B cell (primary cell): ENCODE results near the gene CDX1. TPM values are rescaled to one million over a fixed set of nuclear protein-coding genes. Genes with fewer than 3 reads are reported as not detected.

Experiments
- ATAC-seq: fragments of 200-7000 bp; cut with Tn5 transposase; one replicate; pipeline ENCODE4 v1.10.0; 2021; ENCODE audit warnings: low read depth, mild to moderate bottlenecking, moderate number of reproducible peaks, moderate library complexity
- CTCF ChIA-PET: fragments of 350-600 bp; sonication (Branson Sonifier 250); formaldehyde crosslinking; loops from one replicate; lab custom pipeline; 2021; ENCODE audit warnings: antibody characterized with exemption, inconsistent platforms; lab: Charles Lee
- POLR2A ChIA-PET: fragments of 350-600 bp; sonication (Branson Sonifier 250); formaldehyde crosslinking; loops from one replicate; lab custom pipeline; 2021; ENCODE audit warnings: antibody characterized with exemption; lab: Charles Lee
- DNase-seq: peaks from one replicate; pipeline ENCODE4 v3.0.0; 2013
- H2AFZ ChIP-seq: 2 replicates; pipeline ENCODE4 v1.6.1; 2012; ENCODE audit warnings: mild to moderate bottlenecking, low read depth, low read length; ENCODE audit not compliant: insufficient read depth, poor library complexity, severe bottlenecking
- H3K27ac ChIP-seq, 2 donors: 1 replicate in 1 of 2; 2 replicates in 1 of 2; pipeline ENCODE4 v1.5.1; 2012 to 2013; ENCODE audit warnings: low read length in 2 of 2, mild to moderate bottlenecking in 2 of 2, moderate library complexity in 1 of 2
- H3K27me3 ChIP-seq, 4 experiments: fragments of 200-600 bp in 1 of 4; sonication (generic) in 1 of 4; replicated peaks in 1 of 4; 1 replicate in 2 of 4; 2 replicates in 2 of 4; pipeline versions ENCODE4 v1.6.1 to v1.7.0; 2013 to 2016; ENCODE audit warnings: low read length in 3 of 4, mild to moderate bottlenecking in 2 of 4, mixed read lengths in 1 of 4, moderate library complexity in 1 of 4; ENCODE audit not compliant: insufficient read depth in 4 of 4, control insufficient read depth in 3 of 4; ENCODE audit errors: control extremely low read depth in 1 of 4
- H3K36me3 ChIP-seq, 2 experiments: replicated peaks in 1 of 2; 1 replicate in 1 of 2; 2 replicates in 1 of 2; pipeline versions ENCODE4 v1.6.1 to v1.7.1; 2013; ENCODE audit warnings: low read length in 1 of 2; ENCODE audit not compliant: insufficient read depth in 2 of 2, control insufficient read depth in 1 of 2; ENCODE audit errors: control extremely low read depth in 1 of 2, extremely low read depth in 1 of 2
- H3K4me1 ChIP-seq, 2 donors: fragments of 200-600 bp in 1 of 2; sonication (generic) in 1 of 2; 1 replicate in 1 of 2; 2 replicates in 1 of 2; pipeline versions ENCODE4 v1.5.1 to v1.6.1; 2013 to 2017; ENCODE audit warnings: low read length in 2 of 2; ENCODE audit not compliant: control insufficient read depth in 2 of 2, insufficient read depth in 2 of 2
- H3K4me2 ChIP-seq: replicated peaks from 2 replicates; pipeline ENCODE3; 2012; ENCODE audit warnings: mild to moderate bottlenecking, low read depth, low read length; ENCODE audit not compliant: poor library complexity, severe bottlenecking
- H3K4me3 ChIP-seq, 5 experiments: fragments of 200-600 bp in 1 of 5; sonication (generic) in 1 of 5; 1 replicate in 3 of 5; 2 replicates in 2 of 5; pipeline versions ENCODE4 v1.5.1 to v1.7.0; 2011 to 2016; ENCODE audit warnings: low read length in 4 of 5, mild to moderate bottlenecking in 4 of 5, low read depth in 2 of 5, control low read depth in 1 of 5, moderate library complexity in 1 of 5; ENCODE audit not compliant: insufficient read depth in 1 of 5; ENCODE audit errors: control extremely low read depth in 1 of 5, extremely low read depth in 1 of 5
- H3K79me2 ChIP-seq: fragments of 200-600 bp; sonication (generic); one replicate; pipeline ENCODE4 v1.6.0; 2016; ENCODE audit warnings: low read length; ENCODE audit not compliant: control insufficient read depth, insufficient read depth
- H3K9ac ChIP-seq: fragments of 200-600 bp; sonication (generic); 2 replicates; pipeline ENCODE4 v1.6.1; 2017; ENCODE audit warnings: mild to moderate bottlenecking, low read length, moderate library complexity
- H3K9me3 ChIP-seq, 3 donors: one replicate each; pipeline versions ENCODE4 v1.6.1 to v1.7.1; 2013; ENCODE audit warnings: low read length in 2 of 3; ENCODE audit not compliant: control insufficient read depth in 2 of 3, insufficient read depth in 1 of 3; ENCODE audit errors: control extremely low read depth in 1 of 3
- H4K20me1 ChIP-seq: 2 replicates; pipeline ENCODE4 v1.6.0; 2012; ENCODE audit warnings: mild to moderate bottlenecking, low read length; ENCODE audit not compliant: insufficient read depth, control insufficient read depth, poor library complexity, severe bottlenecking
- H3K27ac Mint-ChIP-seq: one replicate; pipeline ENCODE4 v1.8.0; 2021; ENCODE audit warnings: mixed read lengths
- H3K27me3 Mint-ChIP-seq: one replicate; pipeline ENCODE4 v1.8.0; 2021; ENCODE audit warnings: mixed read lengths
- H3K4me1 Mint-ChIP-seq: one replicate; pipeline ENCODE4 v1.8.0; 2021; ENCODE audit warnings: mixed read lengths
- H3K4me3 Mint-ChIP-seq: one replicate; pipeline ENCODE4 v1.8.0; 2021; ENCODE audit warnings: mixed read lengths
- H3K9me3 Mint-ChIP-seq: one replicate; pipeline ENCODE4 v1.8.0; 2022; ENCODE audit warnings: mixed read lengths; ENCODE audit not compliant: insufficient read depth
- CTCF ChIP-seq: fragments of 200-600 bp; IDR thresholded peaks from one replicate; pipeline ENCODE4 v1.8.0; 2022; ENCODE audit warnings: antibody characterized with exemption, mild to moderate bottlenecking
- EZH2 ChIP-seq: IDR thresholded peaks from 2 replicates; pipeline ENCODE4 v1.6.1; 2012; ENCODE audit warnings: borderline replicate concordance, low read depth, mild to moderate bottlenecking, moderate library complexity, low read length; ENCODE audit not compliant: insufficient read depth, poor library complexity, severe bottlenecking
- WGBS: methylation state at CpG from one replicate; pipeline ENCODE4 v1.1.5; 2013; ENCODE audit warnings: missing lambda C conversion rate; ENCODE audit not compliant: insufficient coverage; 5-methylcytosine and 5-hydroxymethylcytosine counted together
- intact Hi-C: fragments of 100-400 bp; cut with micrococcal nuclease; formaldehyde crosslinking; loops from one replicate; pipeline ENCODE4 v1.10.0; 2022
- polyA plus RNA-seq: library from polyadenylated mRNA; depleted of rRNA; stranded (reverse); fragments of >200 nt; gene quantifications from 2 replicates; pipeline ENCODE4 v1.2.3, GENCODE V29; 2012
- total RNA-seq, 2 donors: library from RNA; stranded (reverse); fragments of 120-200 nt in 1 of 2; gene quantifications; 1 replicate in 1 of 2; 2 replicates in 1 of 2; pipeline versions ENCODE4 v1.2.3 to v1.2.4, GENCODE V29; 2013 to 2022

The CDX1 gene
- total and polyA plus RNA-seq, 2 donors (not counting 1 experiment from before 2014, with no cell fraction given) = not detected

DNA sequence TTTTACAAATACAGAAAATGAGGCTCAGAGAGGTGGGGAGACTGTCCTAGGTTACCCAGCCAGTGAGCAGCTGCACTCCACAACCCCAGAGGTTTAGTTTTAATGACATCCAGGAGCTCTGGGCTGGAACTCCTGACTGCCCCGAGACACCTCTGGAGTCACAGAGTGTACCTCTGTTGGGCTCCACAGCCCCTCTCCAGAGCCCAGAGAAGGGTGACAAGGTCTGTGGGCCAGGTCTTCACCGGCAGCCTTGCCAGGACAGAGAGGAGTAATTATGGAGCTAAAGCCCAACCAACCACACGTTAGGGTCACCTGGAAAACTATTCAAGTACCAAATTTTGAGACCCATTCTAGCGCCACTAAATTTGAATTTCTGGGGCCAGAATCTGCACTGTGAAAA is 11.1 kb downstream of the CDX1 start:
- 95% methylated on average over 3 of the region's 4 CpGs for WGBS
- no peak overlapping the region for H3K27ac Mint-ChIP-seq
- no peak overlapping the region for H3K4me2 ChIP-seq
- H3K27ac ChIP-seq = no peak overlapping the region
- intact Hi-C loops = no loop called here
- no peaks in the 10 kb centered on the region for H3K9me3 ChIP-seq
- peaks cover 0 to 2% (median 0%) of the 10 kb centered on the region in 4 experiments for H3K27me3 ChIP-seq
- POLR2A ChIA-PET = no interaction called here
- CTCF ChIA-PET = no interaction called here
- no peaks in the 10 kb centered on the region for H4K20me1 ChIP-seq
- H3K36me3 ChIP-seq = no peaks in the 10 kb centered on the region
- DNase-seq (no peak), ATAC-seq (no peak)
- H3K4me3 ChIP-seq = no peak overlapping the region
- H3K9me3 Mint-ChIP-seq = no peaks in the 10 kb centered on the region
- H3K4me1 Mint-ChIP-seq = no peaks in the 10 kb centered on the region
- no peaks in the 10 kb centered on the region for H3K4me1 ChIP-seq
- no peak overlapping the region for H2AFZ ChIP-seq
- no peaks in the 10 kb centered on the region for H3K79me2 ChIP-seq
- no peak for TF ChIP-seq EZH2
- TF ChIP-seq CTCF = no peak
- H3K9ac ChIP-seq = no peak overlapping the region
- H3K27me3 Mint-ChIP-seq = peaks cover 12% of the 10 kb centered on the region
- H3K4me3 Mint-ChIP-seq = no peak overlapping the region

DNA sequence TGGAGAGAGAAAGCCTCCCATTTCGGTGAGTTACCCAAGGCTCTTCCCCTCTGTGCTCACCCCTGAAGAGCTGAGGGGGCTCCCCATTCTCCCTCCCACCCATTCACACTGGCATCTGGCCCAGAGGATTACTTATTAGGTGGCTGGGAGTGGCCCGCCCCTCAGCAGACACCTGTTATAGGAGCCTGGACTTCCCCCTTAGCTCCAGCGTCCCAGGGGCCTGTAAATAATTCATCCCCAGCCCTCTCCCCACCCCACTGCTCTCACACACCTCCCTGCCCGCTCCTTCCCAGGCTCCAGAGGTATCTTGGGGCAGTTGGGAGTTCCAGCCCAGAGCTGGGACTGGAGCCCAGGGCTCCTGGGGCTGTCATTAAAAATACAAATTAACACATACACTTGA is 11.7 kb downstream of the CDX1 start:
- Histone ChIP-seq H3K79me2 (no peaks in the 10 kb centered on the region), H3K27me3 (peaks cover 0 to 2% (median 0%) of the 10 kb centered on the region in 4 experiments), H3K9ac (no peak overlapping the region), H3K36me3 (no peaks in the 10 kb centered on the region), H3K4me1 (no peaks in the 10 kb centered on the region), H3K4me3 (no peak overlapping the region), H2AFZ (no peak overlapping the region), H3K4me2 (no peak overlapping the region), H4K20me1 (no peaks in the 10 kb centered on the region), H3K27ac (no peak overlapping the region), H3K9me3 (no peaks in the 10 kb centered on the region)
- TF ChIP-seq CTCF (no peak), EZH2 (no peak)
- Mint-ChIP-seq H3K9me3 (no peaks in the 10 kb centered on the region), H3K4me3 (no peak overlapping the region), H3K27me3 (peaks cover 14% of the 10 kb centered on the region), H3K4me1 (no peaks in the 10 kb centered on the region), H3K27ac (no peak overlapping the region)
- intact Hi-C loops = no loop called here
- DNase-seq (no peak), ATAC-seq (no peak)
- CTCF ChIA-PET = no interaction called here
- WGBS = 43% methylated on average over 2 of the region's 4 CpGs
- POLR2A ChIA-PET = no interaction called here
